WERI-Rb-1 (cell line): Measurements from ENCODE around the gene APBA1.

Experiments
- DNase-seq: peaks from one replicate; pipeline ENCODE4 v3.0.0-alpha.2; 2020
- H3K27ac ChIP-seq: fragments of 250-450 bp; sonication (Bioruptor Pico); 2 replicates; pipeline ENCODE4 v1.5.1; 2020; ENCODE audit warnings: mild to moderate bottlenecking, moderate library complexity
- H3K27me3 ChIP-seq: fragments of 250-450 bp; sonication (Bioruptor Pico); 2 replicates; pipeline ENCODE4 v1.5.1; 2021; ENCODE audit warnings: mild to moderate bottlenecking, low read depth, moderate library complexity; ENCODE audit not compliant: insufficient read depth, severe bottlenecking
- H3K36me3 ChIP-seq: fragments of 250-450 bp; sonication (Bioruptor Pico); 2 replicates; pipeline ENCODE4 v1.5.1; 2020; ENCODE audit warnings: mild to moderate bottlenecking, moderate library complexity
- H3K4me3 ChIP-seq: 2 replicates; pipeline ENCODE4 v1.5.1; 2011; ENCODE audit warnings: low read depth, mild to moderate bottlenecking, control low read depth, low read length
- H3K9me3 ChIP-seq: fragments of 250-450 bp; sonication (Bioruptor Pico); 2 replicates; pipeline ENCODE4 v1.5.1; 2021; ENCODE audit warnings: mild to moderate bottlenecking, moderate library complexity; ENCODE audit not compliant: severe bottlenecking
- TF ChIP-seq, protein P1 (sequence below): IDR thresholded peaks from 2 replicates; pipeline ENCODE4 v1.5.1; 2011; ENCODE audit warnings: low read depth, mild to moderate bottlenecking, control low read depth, inconsistent platforms, low read length

Gene APBA1

DNA sequence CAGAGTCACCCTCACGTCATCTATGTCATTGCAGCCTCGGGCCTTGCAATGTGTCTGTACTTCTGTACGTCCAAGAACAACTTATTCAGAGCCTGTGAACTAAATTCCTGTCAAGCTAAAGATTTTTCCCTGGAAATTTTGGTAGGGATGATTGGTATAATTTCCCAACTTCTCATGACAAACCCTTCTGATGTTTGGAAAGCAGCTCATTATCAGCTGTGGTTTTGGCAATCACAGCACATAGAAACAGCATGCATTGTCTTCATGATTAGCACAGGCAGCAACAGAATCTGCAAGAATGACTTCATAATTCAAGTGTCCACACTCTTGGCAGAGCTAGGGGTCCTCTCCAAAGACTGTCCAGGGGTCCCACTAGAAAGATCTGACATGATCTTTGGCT lies 49.5 kb downstream of the APBA1 start:
- TF ChIP-seq, protein P1, sequence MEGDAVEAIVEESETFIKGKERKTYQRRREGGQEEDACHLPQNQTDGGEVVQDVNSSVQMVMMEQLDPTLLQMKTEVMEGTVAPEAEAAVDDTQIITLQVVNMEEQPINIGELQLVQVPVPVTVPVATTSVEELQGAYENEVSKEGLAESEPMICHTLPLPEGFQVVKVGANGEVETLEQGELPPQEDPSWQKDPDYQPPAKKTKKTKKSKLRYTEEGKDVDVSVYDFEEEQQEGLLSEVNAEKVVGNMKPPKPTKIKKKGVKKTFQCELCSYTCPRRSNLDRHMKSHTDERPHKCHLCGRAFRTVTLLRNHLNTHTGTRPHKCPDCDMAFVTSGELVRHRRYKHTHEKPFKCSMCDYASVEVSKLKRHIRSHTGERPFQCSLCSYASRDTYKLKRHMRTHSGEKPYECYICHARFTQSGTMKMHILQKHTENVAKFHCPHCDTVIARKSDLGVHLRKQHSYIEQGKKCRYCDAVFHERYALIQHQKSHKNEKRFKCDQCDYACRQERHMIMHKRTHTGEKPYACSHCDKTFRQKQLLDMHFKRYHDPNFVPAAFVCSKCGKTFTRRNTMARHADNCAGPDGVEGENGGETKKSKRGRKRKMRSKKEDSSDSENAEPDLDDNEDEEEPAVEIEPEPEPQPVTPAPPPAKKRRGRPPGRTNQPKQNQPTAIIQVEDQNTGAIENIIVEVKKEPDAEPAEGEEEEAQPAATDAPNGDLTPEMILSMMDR, result no peak
- Histone ChIP-seq H3K4me3 (no peak overlapping the region), H3K27ac (no peak overlapping the region), H3K36me3 (no peaks in the 10 kb centered on the region), H3K27me3 (no peaks in the 10 kb centered on the region), H3K9me3 (no peaks in the 10 kb centered on the region)
- DNase-seq, result no peak

DNA sequence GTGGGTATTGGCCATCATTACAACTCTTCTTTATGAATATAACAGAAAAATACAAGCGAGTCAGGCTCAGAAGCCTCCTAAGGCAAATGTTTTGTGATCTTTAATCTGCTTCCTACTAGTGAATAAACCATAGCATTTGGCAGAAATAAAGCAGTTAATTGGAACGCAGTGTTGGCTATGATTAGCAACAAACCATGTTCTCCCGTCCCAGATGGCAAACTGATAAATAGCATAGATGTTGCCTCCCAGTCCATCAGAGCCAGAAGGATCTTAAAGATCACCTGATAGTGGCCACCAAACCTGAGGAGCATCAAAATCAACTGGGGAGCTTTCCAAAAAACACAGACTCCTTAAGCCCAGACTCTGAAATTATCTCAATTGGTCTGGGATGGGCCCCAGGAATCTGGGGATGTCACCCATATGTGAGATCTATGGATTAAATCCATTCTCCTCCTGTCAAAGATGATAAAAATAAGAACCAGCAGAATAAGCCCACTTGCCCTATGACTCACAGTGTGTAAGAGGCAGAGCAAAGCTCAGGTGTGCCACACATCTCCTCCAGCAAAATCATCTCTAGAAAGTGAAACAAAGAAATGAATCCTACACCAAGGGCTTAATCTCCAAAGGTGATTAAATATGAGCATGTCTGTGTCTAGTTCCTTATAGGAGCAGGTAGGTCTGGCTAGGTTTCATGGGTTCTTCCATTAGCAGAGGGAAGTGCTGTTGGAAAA lies 50.3 kb downstream of the APBA1 start:
- no peak for DNase-seq
- TF ChIP-seq, protein P1, result no peak
- Histone ChIP-seq H3K4me3 (no peak overlapping the region), H3K9me3 (no peaks in the 10 kb centered on the region), H3K36me3 (no peaks in the 10 kb centered on the region), H3K27ac (no peak overlapping the region), H3K27me3 (no peaks in the 10 kb centered on the region)

DNA sequence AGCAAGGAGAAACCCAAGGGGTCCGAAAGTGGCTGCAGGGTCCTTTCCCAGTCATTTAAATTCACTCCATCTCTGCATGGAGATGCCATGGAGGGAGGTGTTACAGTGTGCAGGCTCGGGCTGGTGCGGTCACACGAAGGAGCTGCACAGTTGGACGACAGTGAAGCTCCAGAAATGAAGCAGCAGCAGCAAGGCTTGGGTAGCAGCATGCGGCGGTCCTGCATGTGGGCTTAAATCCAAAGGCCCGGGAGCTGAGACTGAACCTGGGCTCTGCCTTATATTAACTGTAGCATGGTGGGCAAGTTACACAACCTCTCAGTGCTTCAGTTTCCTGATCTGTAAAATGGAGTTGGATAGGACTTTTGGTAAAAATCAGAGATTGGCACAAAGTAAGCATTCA lies 51.4 kb downstream of the APBA1 start:
- TF ChIP-seq, protein P1, result no peak
- Histone ChIP-seq H3K27ac (no peak overlapping the region), H3K9me3 (no peaks in the 10 kb centered on the region), H3K27me3 (no peaks in the 10 kb centered on the region), H3K36me3 (no peaks in the 10 kb centered on the region), H3K4me3 (no peak overlapping the region)
- DNase-seq, result no peak

DNA sequence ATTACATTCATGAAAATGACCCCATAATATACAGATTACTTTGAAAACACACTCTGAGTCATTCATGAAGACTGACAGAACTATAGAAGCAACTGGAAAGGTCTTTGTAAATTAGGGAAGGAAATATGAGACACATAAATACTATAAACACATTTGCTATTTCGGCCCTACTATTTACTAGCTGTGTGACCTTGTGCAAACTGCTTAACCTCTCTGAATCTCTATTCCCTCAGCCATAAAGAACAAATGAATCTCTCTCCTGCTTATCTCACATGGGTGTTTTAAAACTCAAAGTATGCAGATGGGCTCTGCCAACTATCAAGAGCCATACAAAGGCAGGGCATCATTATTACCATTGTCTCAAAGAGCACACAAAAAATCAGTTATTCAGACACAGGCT lies 52.9 kb downstream of the APBA1 start:
- H3K9me3 ChIP-seq, result no peaks in the 10 kb centered on the region
- no peak overlapping the region for H3K27ac ChIP-seq
- H3K27me3 ChIP-seq, result no peaks in the 10 kb centered on the region
- H3K4me3 ChIP-seq, result no peak overlapping the region
- no peaks in the 10 kb centered on the region for H3K36me3 ChIP-seq
- TF ChIP-seq, protein P1, result no peak
- no peak for DNase-seq

DNA sequence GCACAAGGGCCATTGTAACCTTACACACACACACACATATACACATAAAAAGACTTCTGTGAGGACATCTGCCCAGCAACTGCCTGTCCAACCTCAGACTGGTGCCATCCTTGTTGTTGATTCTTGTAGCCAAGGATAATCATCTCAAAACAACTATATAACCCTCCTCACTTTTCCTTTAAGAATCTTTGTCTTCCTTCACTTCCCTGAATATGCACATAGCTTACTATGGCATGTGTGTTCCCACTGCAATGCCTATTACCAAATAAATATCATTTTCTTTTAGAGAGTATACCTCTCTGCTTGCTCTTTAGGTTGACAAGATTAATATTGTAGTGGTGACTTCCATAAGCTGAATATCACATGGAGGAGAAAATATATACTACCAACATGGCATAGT lies 55.2 kb downstream of the APBA1 start:
- H3K27ac ChIP-seq, result no peak overlapping the region
- no peak for DNase-seq
- no peaks in the 10 kb centered on the region for H3K9me3 ChIP-seq
- no peaks in the 10 kb centered on the region for H3K27me3 ChIP-seq
- TF ChIP-seq, protein P1, result no peak
- no peak overlapping the region for H3K4me3 ChIP-seq
- no peaks in the 10 kb centered on the region for H3K36me3 ChIP-seq

DNA sequence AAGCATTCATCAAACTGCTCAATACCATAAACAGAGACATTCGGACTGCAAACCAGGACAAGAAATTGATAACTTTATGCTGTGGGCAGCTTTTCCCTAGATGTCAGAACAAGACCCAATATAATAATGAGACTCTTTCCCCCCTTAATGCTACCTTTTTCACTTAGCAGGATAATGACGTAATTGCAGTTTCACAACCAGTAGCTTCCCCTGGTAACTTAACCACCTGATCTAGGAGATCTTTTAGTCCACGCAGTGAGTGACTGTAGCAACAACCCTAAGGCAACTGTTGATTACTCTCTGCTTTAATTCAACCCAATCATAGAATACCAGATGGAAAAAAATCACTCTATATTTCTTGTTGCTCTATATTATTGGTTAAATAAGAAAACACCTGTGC lies 56.3 kb downstream of the APBA1 start:
- Histone ChIP-seq H3K27me3 (no peaks in the 10 kb centered on the region), H3K9me3 (no peaks in the 10 kb centered on the region), H3K4me3 (no peak overlapping the region), H3K36me3 (no peaks in the 10 kb centered on the region), H3K27ac (no peak overlapping the region)
- TF ChIP-seq, protein P1, result no peak
- DNase-seq, result no peak
